BE2C (cell line): ENCODE measurements around the gene PHACTR3.

Source experiments
- DNase-seq: peaks from one replicate; pipeline ENCODE4 v3.0.0-alpha.2; 2020
- H3K27me3 ChIP-seq: fragments of 250-450 bp; sonication (Bioruptor Pico); 2 replicates; pipeline ENCODE4 v1.5.1; 2020; ENCODE audit warnings: mild to moderate bottlenecking
- H3K36me3 ChIP-seq: fragments of 250-450 bp; sonication (Bioruptor Pico); 2 replicates; pipeline ENCODE4 v1.5.1; 2020; ENCODE audit warnings: mild to moderate bottlenecking
- H3K4me1 ChIP-seq: fragments of 250-450 bp; sonication (Bioruptor Pico); 2 replicates; pipeline ENCODE4 v1.5.1; 2020
- H3K4me3 ChIP-seq: 2 replicates; pipeline ENCODE4 v1.5.1; 2011; ENCODE audit warnings: low read depth, low read length
- H3K9me3 ChIP-seq: fragments of 250-450 bp; sonication (Bioruptor Pico); 2 replicates; pipeline ENCODE4 v1.5.1; 2020
- CTCF ChIP-seq: IDR thresholded peaks from 2 replicates; pipeline ENCODE4 v1.5.1; 2012; ENCODE audit warnings: mild to moderate bottlenecking, low read depth, low read length

The PHACTR3 gene

GRCh38 chr20:59688999-59689398 lies 84.7 kb downstream of the PHACTR3 start:
- Histone ChIP-seq H3K4me1 (no peaks in the 10 kb centered on the region), H3K36me3 (no peaks in the 10 kb centered on the region), H3K9me3 (no peaks in the 10 kb centered on the region), H3K27me3 (peaks cover 4% of the 10 kb centered on the region; the same call in 1 of the 2 replicates), H3K4me3 (no peak overlapping the region)
- no peak for DNase-seq
- TF ChIP-seq CTCF: no peak

- Histone ChIP-seq H3K36me3 (no peaks in the 10 kb centered on the region), H3K4me3 (no peak overlapping the region), H3K9me3 (no peaks in the 10 kb centered on the region), H3K27me3 (peaks cover 4% of the 10 kb centered on the region; the same call in 1 of the 2 replicates), H3K4me1 (no peaks in the 10 kb centered on the region)
- DNase-seq: no peak
- TF ChIP-seq CTCF: no peak
Observed at GRCh38 chr20:59690101-59690500, 85.8 kb downstream of the PHACTR3 start.

- Histone ChIP-seq H3K4me1 (no peaks in the 10 kb centered on the region), H3K27me3 (peaks cover 4% of the 10 kb centered on the region; the same call in 1 of the 2 replicates), H3K4me3 (no peak overlapping the region), H3K36me3 (no peaks in the 10 kb centered on the region), H3K9me3 (no peaks in the 10 kb centered on the region)
- TF ChIP-seq CTCF: no peak
- no peak for DNase-seq
Observed at GRCh38 chr20:59690976-59691375, 86.6 kb downstream of the PHACTR3 start.

- no peak for DNase-seq
- H3K36me3 ChIP-seq: no peaks in the 10 kb centered on the region
Observed at GRCh38 chr20:59692139-59692538, 87.8 kb downstream of the PHACTR3 start.

GRCh38 chr20:59693587-59693986 lies 89.2 kb downstream of the PHACTR3 start:
- no peak for TF ChIP-seq CTCF
- no peaks in the 10 kb centered on the region for H3K4me1 ChIP-seq
- no peaks in the 10 kb centered on the region for H3K9me3 ChIP-seq
- H3K36me3 ChIP-seq: no peaks in the 10 kb centered on the region
- H3K27me3 ChIP-seq: peaks cover 4% of the 10 kb centered on the region; the same call in 1 of the 2 replicates
- H3K4me3 ChIP-seq: no peak overlapping the region
- no peak for DNase-seq

More at GRCh38 chr20:59692139-59692538, 87.8 kb downstream of the PHACTR3 start:
- no peak overlapping the region for H3K4me3 ChIP-seq
- no peaks in the 10 kb centered on the region for H3K9me3 ChIP-seq
- H3K4me1 ChIP-seq: no peaks in the 10 kb centered on the region
- peaks cover 4% of the 10 kb centered on the region; the same call in 1 of the 2 replicates for H3K27me3 ChIP-seq
- no peak for TF ChIP-seq CTCF

- DNase-seq: no peak
- TF ChIP-seq CTCF: no peak
- Histone ChIP-seq H3K27me3 (peaks cover 4% of the 10 kb centered on the region; the same call in 1 of the 2 replicates), H3K4me3 (no peak overlapping the region), H3K36me3 (no peaks in the 10 kb centered on the region), H3K9me3 (no peaks in the 10 kb centered on the region), H3K4me1 (no peaks in the 10 kb centered on the region)
Observed at GRCh38 chr20:59696476-59696875, 92.1 kb downstream of the PHACTR3 start.
